ENCODE measurements around the gene PDCL2. TPM values are rescaled to one million over a fixed set of nuclear protein-coding genes. Genes with fewer than 3 reads are reported as not detected.

The PDCL2 gene
- total RNA-seq, 1 donor from 2014 or later: not detected

DNA sequence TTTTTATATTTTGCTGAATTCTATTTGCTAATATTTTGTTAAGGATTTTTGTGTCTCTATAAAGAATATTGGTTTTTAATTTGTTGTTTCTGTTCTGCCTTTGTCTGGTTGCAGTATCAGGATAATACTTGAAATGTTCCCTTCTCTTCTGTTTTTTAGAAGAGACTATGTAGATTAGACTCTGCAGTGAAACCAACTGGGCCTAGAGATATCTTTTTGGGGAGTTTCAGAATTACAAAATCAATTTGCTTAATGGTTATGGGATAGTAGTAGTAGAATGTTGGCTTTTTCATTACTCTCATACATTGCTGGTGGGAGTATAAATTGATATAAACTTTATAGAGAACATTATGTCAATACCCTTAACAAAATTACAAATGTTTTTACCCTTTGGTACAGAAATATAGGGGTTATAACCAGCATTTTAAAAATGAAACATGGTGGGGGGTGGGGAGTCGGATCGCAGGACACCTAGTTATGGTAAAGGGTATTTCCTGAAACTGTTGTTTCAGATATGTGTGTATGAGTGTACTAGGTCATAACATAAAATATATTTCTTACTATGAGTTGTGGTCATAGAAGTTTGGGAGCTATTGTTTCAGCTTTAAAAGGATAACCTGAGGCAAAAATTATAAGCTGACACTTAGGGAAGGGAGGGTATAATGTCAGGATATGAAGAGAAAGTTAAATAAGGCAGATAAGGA, 74.4 kb downstream of the PDCL2 start:
- DNase-seq (ENCODE audit: extremely low spot score, unreplicated experiment): no peak
- peaks cover 4% of the 10 kb centered on the region for H3K9me3 Mint-ChIP-seq
- no peaks in the 10 kb centered on the region for H3K27me3 Mint-ChIP-seq
- TF ChIP-seq, protein P1, sequence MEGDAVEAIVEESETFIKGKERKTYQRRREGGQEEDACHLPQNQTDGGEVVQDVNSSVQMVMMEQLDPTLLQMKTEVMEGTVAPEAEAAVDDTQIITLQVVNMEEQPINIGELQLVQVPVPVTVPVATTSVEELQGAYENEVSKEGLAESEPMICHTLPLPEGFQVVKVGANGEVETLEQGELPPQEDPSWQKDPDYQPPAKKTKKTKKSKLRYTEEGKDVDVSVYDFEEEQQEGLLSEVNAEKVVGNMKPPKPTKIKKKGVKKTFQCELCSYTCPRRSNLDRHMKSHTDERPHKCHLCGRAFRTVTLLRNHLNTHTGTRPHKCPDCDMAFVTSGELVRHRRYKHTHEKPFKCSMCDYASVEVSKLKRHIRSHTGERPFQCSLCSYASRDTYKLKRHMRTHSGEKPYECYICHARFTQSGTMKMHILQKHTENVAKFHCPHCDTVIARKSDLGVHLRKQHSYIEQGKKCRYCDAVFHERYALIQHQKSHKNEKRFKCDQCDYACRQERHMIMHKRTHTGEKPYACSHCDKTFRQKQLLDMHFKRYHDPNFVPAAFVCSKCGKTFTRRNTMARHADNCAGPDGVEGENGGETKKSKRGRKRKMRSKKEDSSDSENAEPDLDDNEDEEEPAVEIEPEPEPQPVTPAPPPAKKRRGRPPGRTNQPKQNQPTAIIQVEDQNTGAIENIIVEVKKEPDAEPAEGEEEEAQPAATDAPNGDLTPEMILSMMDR (conservative IDR thresholded peaks at IDR 0.05): no peak
- H3K36me3 Mint-ChIP-seq: peaks cover 7% of the 10 kb centered on the region
- H3K27ac Mint-ChIP-seq: no peak overlapping the region
- H3K4me3 Mint-ChIP-seq: no peak overlapping the region
- no peaks in the 10 kb centered on the region for H3K4me1 Mint-ChIP-seq (ENCODE audit: unreplicated experiment)

DNA sequence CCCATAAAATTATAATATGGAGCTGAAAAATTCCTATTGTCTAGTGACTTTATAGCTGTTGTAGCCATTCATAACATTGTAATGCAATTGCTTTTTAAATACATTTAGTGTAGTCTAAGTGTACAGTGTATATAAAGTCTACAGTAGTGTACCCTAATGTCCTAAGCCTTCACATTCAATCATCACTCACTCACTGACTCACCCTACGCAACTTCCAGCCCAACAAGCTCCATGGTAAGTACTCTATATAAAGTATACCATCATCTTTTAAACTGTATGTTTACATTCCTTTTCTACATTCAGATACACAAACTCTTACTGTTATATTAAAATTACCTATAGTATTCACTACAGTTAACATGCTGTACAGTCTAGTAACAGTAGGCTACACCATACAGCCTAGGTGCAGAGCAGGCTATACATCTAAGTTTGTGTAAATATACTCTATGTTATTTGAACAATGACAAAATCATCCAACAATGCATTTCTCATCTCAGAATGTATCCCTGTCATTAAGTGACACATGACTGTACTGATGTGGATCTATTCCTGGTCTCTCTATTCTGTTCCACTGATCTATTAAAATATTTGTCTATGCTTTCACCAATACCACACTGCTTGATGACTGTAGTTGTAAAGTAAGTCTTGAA, 79.0 kb downstream of the PDCL2 start:
- H3K27me3 Mint-ChIP-seq: no peaks in the 10 kb centered on the region
- H3K36me3 Mint-ChIP-seq: peaks cover 5% of the 10 kb centered on the region
- TF ChIP-seq, protein P1 (conservative IDR thresholded peaks at IDR 0.05): no peak
- peaks cover 3% of the 10 kb centered on the region for H3K9me3 Mint-ChIP-seq
- no peak overlapping the region for H3K27ac Mint-ChIP-seq
- no peaks in the 10 kb centered on the region for H3K4me1 Mint-ChIP-seq (ENCODE audit: unreplicated experiment)
- no peak for DNase-seq (ENCODE audit: extremely low spot score, unreplicated experiment)
- H3K4me3 Mint-ChIP-seq: no peak overlapping the region

DNA sequence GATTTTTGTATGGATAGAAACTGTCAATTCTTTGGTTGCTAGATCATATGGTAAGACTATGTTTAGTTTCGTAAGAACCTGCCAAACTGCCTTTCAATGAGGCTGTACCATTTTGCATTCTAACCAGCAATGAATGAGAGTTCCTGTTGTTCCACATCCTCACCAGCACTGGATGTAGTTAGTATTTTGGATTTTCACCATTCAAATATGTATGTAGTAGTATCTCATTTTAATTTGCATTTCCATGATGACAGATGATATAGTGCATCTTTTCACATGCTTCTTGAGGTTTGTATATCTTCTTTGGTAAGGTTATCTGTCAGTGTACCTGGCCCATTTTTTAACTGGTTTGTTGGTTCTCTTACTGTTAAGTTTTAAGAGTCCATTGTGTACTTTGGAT, 80.0 kb downstream of the PDCL2 start:
- Mint-ChIP-seq H3K36me3 (peaks cover 11% of the 10 kb centered on the region), H3K27ac (no peak overlapping the region), H3K4me3 (no peak overlapping the region), H3K27me3 (no peaks in the 10 kb centered on the region), H3K4me1 (ENCODE audit: unreplicated experiment) (no peaks in the 10 kb centered on the region), H3K9me3 (no peaks in the 10 kb centered on the region)
- TF ChIP-seq, protein P1 (conservative IDR thresholded peaks at IDR 0.05): no peak
- no peak for DNase-seq (ENCODE audit: extremely low spot score, unreplicated experiment)

DNA sequence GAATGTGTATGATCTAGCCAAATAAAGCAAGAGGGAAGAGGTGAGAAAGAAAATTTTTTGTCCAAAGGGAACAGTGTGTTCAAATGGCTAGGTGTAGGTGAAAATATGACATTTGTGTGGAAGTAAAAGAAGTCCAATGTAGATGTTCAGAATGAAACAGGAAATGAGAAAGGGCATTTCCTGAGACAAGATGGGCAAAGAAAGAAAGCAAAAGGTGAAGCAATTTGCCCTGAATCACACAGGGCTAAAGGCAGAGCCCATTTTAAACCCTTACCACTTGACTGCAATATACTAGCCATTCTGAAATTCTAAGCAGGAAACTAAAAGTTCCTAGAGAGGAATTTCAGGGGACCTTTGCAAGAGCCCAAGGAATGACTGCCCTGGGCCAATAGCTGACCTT, 81.4 kb downstream of the PDCL2 start:
- TF ChIP-seq, protein P1 (conservative IDR thresholded peaks at IDR 0.05): no peak
- Mint-ChIP-seq H3K9me3 (no peaks in the 10 kb centered on the region), H3K27me3 (no peaks in the 10 kb centered on the region), H3K27ac (no peak overlapping the region), H3K4me1 (ENCODE audit: unreplicated experiment) (no peaks in the 10 kb centered on the region), H3K4me3 (no peak overlapping the region), H3K36me3 (peaks cover 11% of the 10 kb centered on the region)
- DNase-seq (ENCODE audit: extremely low spot score, unreplicated experiment): no peak

DNA sequence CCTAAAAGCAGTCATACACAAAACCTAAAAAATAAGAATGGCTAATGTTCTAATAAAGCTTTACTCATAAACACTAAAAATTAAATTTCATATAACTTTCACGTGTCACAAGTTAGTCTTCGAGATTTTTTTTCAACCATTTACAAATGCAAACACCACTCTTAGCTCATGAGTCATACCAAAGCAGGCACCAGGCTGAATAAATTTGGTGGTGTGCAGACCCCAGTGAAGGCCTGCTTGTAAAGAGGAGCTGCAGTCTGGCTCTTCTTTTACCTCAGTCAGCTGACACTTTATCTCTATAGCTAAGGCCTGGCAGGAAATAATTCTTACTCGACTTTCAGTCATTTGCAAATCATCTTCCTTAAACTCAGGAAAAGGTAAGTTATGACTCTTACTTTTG, 82.8 kb downstream of the PDCL2 start:
- no peak overlapping the region for H3K27ac Mint-ChIP-seq
- H3K9me3 Mint-ChIP-seq: no peaks in the 10 kb centered on the region
- no peak for DNase-seq (ENCODE audit: extremely low spot score, unreplicated experiment)
- H3K27me3 Mint-ChIP-seq: no peaks in the 10 kb centered on the region
- no peak overlapping the region for H3K4me3 Mint-ChIP-seq
- H3K4me1 Mint-ChIP-seq (ENCODE audit: unreplicated experiment): no peaks in the 10 kb centered on the region
- TF ChIP-seq, protein P1 (conservative IDR thresholded peaks at IDR 0.05): no peak
- peaks cover 11% of the 10 kb centered on the region for H3K36me3 Mint-ChIP-seq

Measured in type B pancreatic cell (in vitro differentiated cells).